ENCODE results near the gene HILPDA. TPM values are rescaled to one million over a fixed set of nuclear protein-coding genes. Genes with fewer than 3 reads are reported as not detected.

HILPDA gene
- total RNA-seq, 1 experiment from 2014 or later = 17.4 TPM

DNA sequence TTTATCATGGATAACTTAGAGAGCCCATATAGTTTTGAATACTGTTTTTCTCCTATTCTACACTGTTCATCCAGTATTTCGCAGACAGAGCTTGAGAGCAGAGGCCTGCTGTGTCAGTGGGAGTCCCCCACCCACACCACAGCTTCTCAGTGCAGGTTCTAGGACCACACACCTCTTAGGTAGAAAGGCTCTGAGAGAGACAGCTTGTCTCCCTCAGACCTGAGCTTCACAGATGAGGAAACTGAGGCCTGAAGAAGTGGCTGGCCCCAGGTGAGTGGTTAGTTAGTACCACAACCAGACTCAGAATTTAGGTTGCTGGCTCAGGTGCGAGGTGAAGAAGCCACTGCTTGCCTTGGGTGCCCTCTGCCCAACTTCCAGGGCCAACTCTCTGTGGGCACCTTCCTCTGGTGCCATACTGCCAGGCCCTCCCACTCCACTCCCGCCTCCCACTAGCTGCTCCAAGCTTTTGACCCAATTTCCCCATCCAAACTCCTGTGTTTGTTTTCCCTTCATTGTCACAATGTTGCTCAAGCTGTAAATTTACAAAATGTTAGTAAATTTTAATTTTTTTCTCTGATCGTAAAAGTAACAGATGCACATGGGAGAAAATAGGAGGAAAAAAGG, 7.6 kb upstream of the HILPDA start:
- intact Hi-C loops (cut with micrococcal nuclease; ENCODE audit: unreplicated experiment) = no loop called here
- BruUV-seq (replicated peaks) = no TSS peak
- Mint-ChIP-seq H3K27ac (ENCODE audit: unreplicated experiment) (no peak overlapping the region), H3K4me1 (ENCODE audit: low read depth, unreplicated experiment) (peaks cover 24% of the 10 kb centered on the region), H3K27me3 (ENCODE audit: unreplicated experiment) (peaks cover 12% of the 10 kb centered on the region), H3K4me3 (ENCODE audit: low read depth, unreplicated experiment) (no peak overlapping the region), H3K36me3 (ENCODE audit: insufficient read depth, unreplicated experiment) (no peaks in the 10 kb centered on the region), H3K9me3 (ENCODE audit: low read depth, unreplicated experiment) (no peaks in the 10 kb centered on the region)
- TF ChIP-seq, protein P1, sequence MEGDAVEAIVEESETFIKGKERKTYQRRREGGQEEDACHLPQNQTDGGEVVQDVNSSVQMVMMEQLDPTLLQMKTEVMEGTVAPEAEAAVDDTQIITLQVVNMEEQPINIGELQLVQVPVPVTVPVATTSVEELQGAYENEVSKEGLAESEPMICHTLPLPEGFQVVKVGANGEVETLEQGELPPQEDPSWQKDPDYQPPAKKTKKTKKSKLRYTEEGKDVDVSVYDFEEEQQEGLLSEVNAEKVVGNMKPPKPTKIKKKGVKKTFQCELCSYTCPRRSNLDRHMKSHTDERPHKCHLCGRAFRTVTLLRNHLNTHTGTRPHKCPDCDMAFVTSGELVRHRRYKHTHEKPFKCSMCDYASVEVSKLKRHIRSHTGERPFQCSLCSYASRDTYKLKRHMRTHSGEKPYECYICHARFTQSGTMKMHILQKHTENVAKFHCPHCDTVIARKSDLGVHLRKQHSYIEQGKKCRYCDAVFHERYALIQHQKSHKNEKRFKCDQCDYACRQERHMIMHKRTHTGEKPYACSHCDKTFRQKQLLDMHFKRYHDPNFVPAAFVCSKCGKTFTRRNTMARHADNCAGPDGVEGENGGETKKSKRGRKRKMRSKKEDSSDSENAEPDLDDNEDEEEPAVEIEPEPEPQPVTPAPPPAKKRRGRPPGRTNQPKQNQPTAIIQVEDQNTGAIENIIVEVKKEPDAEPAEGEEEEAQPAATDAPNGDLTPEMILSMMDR (IDR thresholded peaks at IDR 0.05; ENCODE audit: unreplicated experiment) = no peak
- CTCF ChIA-PET = no interaction called here
- DNase-seq = no peak

DNA sequence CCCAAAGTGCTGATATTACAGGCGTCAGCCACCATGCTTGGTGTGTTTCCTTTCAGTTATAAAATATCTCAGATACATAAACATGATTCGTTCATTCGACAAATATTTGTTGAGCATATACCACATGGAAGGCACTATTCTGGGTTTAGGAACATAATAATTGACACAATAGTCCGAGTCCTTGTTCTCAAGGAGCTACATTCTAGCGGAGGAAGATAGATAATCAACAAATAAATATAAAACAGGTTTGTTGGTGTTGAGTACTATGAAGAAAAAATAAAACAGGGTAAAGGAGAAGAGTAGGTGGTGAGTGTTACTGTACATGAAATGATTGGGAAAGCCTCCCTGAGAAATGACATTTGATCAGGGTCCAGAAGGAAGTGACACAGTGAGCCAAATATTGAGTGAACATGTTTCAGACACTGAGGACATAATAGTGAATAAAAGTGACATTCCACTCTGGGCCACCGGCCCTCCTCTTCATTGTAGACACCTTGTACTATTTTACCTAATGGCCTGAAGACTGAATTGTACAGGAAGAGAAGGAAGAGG, 6.9 kb upstream of the HILPDA start:
- CTCF ChIA-PET = interaction anchor here (0.6 to 0.9 kb wide), 2 partner anchors 11 to 16 kb away, joined by 3 read pairs; no protein-coding TSS in a partner anchor
- DNase-seq = no peak
- TF ChIP-seq, protein P1 (IDR thresholded peaks at IDR 0.05; ENCODE audit: unreplicated experiment) = no peak
- no peak overlapping the region for H3K27ac Mint-ChIP-seq (ENCODE audit: unreplicated experiment)
- H3K9me3 Mint-ChIP-seq (ENCODE audit: low read depth, unreplicated experiment) = no peaks in the 10 kb centered on the region
- H3K4me1 Mint-ChIP-seq (ENCODE audit: low read depth, unreplicated experiment) = peaks cover 17% of the 10 kb centered on the region
- intact Hi-C loops (cut with micrococcal nuclease; ENCODE audit: unreplicated experiment) = no loop called here
- BruUV-seq (replicated peaks) = no TSS peak
- H3K36me3 Mint-ChIP-seq (ENCODE audit: insufficient read depth, unreplicated experiment) = no peaks in the 10 kb centered on the region
- H3K4me3 Mint-ChIP-seq (ENCODE audit: low read depth, unreplicated experiment) = no peak overlapping the region
- peaks cover 14% of the 10 kb centered on the region for H3K27me3 Mint-ChIP-seq (ENCODE audit: unreplicated experiment)

- BruUV-seq (replicated peaks) = no TSS peak
- CTCF ChIA-PET = no interaction called here
- Mint-ChIP-seq H3K4me1 (ENCODE audit: low read depth, unreplicated experiment) (peaks cover 13% of the 10 kb centered on the region), H3K27me3 (ENCODE audit: unreplicated experiment) (peaks cover 14% of the 10 kb centered on the region), H3K9me3 (ENCODE audit: low read depth, unreplicated experiment) (no peaks in the 10 kb centered on the region), H3K36me3 (ENCODE audit: insufficient read depth, unreplicated experiment) (peaks cover 6% of the 10 kb centered on the region), H3K4me3 (ENCODE audit: low read depth, unreplicated experiment) (no peak overlapping the region), H3K27ac (ENCODE audit: unreplicated experiment) (no peak overlapping the region)
- intact Hi-C loops (cut with micrococcal nuclease; ENCODE audit: unreplicated experiment) = no loop called here
- TF ChIP-seq, protein P1 (IDR thresholded peaks at IDR 0.05; ENCODE audit: unreplicated experiment) = no peak
- no peak for DNase-seq
Measured at GRCh38 chr7:128450409-128450808, 5.3 kb upstream of the HILPDA start.

DNA sequence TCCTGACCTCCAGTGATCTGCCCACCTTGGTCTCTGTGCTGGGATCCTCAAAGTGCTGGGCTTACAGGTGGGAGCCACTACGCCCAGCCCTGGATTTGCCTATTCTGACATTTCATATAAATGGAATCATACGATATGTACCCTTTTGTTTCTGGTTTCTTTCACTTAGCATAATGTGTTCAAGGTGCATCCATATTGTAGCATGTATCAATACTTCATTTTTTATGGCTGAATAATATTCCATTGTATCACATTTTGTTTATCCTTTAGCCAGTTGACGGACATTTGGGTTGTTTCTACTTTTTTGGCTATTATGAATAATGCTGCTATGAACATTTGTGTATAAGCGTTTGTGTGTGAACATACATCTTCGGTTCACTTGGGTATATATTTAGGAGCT, 4.8 kb upstream of the HILPDA start:
- peaks cover 14% of the 10 kb centered on the region for H3K4me1 Mint-ChIP-seq (ENCODE audit: low read depth, unreplicated experiment)
- intact Hi-C loops (cut with micrococcal nuclease; ENCODE audit: unreplicated experiment) = no loop called here
- TF ChIP-seq, protein P1 (IDR thresholded peaks at IDR 0.05; ENCODE audit: unreplicated experiment) = no peak
- H3K9me3 Mint-ChIP-seq (ENCODE audit: low read depth, unreplicated experiment) = no peaks in the 10 kb centered on the region
- no peak for DNase-seq
- peaks cover 14% of the 10 kb centered on the region for H3K27me3 Mint-ChIP-seq (ENCODE audit: unreplicated experiment)
- H3K4me3 Mint-ChIP-seq (ENCODE audit: low read depth, unreplicated experiment) = no peak overlapping the region
- peaks cover 11% of the 10 kb centered on the region for H3K36me3 Mint-ChIP-seq (ENCODE audit: insufficient read depth, unreplicated experiment)
- CTCF ChIA-PET = no interaction called here
- no TSS peak for BruUV-seq (replicated peaks)
- no peak overlapping the region for H3K27ac Mint-ChIP-seq (ENCODE audit: unreplicated experiment)

Measured in Calu3 (cell line).